GM12878 (cell line): Measurements from ENCODE around the gene ACTA2. TPM values are rescaled to one million over a fixed set of nuclear protein-coding genes. Genes with fewer than 3 reads are reported as not detected.

Source experiments
- ASH2L ChIP-seq: fragments of 300-600, 200-600 bp; sonication (generic); IDR thresholded peaks from 2 replicates; pipeline ENCODE4 v1.6.1; 2017; ENCODE audit warnings: low read depth, mild to moderate bottlenecking, borderline replicate concordance
- BCL11A ChIP-seq: IDR thresholded peaks from 2 replicates; pipeline ENCODE4 v1.6.1; 2011; ENCODE audit warnings: low read depth, low read length
- CBX3 ChIP-seq: fragments of 200-600 bp; sonication (generic); IDR thresholded peaks from 2 replicates; pipeline ENCODE4 v1.6.1; 2016; ENCODE audit warnings: low read depth, borderline replicate concordance
- CHD2 ChIP-seq: IDR thresholded peaks from 2 replicates; pipeline ENCODE4 v1.6.1; 2011; ENCODE audit warnings: low read depth, low read length, improper control_type of control experiment, borderline replicate concordance
- HDAC6 ChIP-seq: fragments of 200-600 bp; sonication (generic); IDR thresholded peaks from one replicate; pipeline ENCODE4 v1.8.0; 2017; ENCODE audit warnings: antibody characterized with exemption; ENCODE audit not compliant: unreplicated experiment
- IKZF1 ChIP-seq: fragments of 450-650 bp; conservative IDR thresholded peaks from 2 replicates; pipeline ENCODE4 v1.6.1; 2017; ENCODE audit warnings: antibody characterized with exemption, mild to moderate bottlenecking
- NFYB ChIP-seq: IDR thresholded peaks from 2 replicates; pipeline ENCODE4 v1.6.1; 2011; ENCODE audit warnings: low read depth, mild to moderate bottlenecking, low read length, improper control_type of control experiment, moderate library complexity; ENCODE audit not compliant: insufficient read depth
- NR2C1 ChIP-seq: fragments of 450-650 bp; IDR thresholded peaks from 2 replicates; pipeline ENCODE4 v1.6.1; 2017; ENCODE audit warnings: antibody characterized with exemption, mild to moderate bottlenecking, moderate library complexity
- NR2F1 ChIP-seq: fragments of 450-650 bp; conservative IDR thresholded peaks from 2 replicates; pipeline ENCODE4 v1.6.1; 2017; ENCODE audit warnings: mild to moderate bottlenecking
- POLR2AphosphoS2 ChIP-seq: IDR thresholded peaks from 2 replicates; pipeline ENCODE4 v1.6.1; 2011; ENCODE audit warnings: low read depth, mild to moderate bottlenecking, low read length, improper control_type of control experiment, moderate library complexity
- SIN3A ChIP-seq: IDR thresholded peaks from 2 replicates; pipeline ENCODE4 v1.6.1; 2012; ENCODE audit warnings: low read depth, low read length, improper control_type of control experiment
- SMARCA5 ChIP-seq: fragments of 450-650 bp; IDR thresholded peaks from 2 replicates; pipeline ENCODE4 v1.6.1; 2017; ENCODE audit warnings: mild to moderate bottlenecking
- SUPT20H ChIP-seq: IDR thresholded peaks from 2 replicates; pipeline ENCODE4 v1.6.1; 2011; ENCODE audit warnings: low read depth, mild to moderate bottlenecking, low read length, moderate library complexity, borderline replicate concordance; ENCODE audit not compliant: control insufficient read depth
- TARDBP ChIP-seq: IDR thresholded peaks from 2 replicates; pipeline ENCODE4 v1.6.1; 2016; ENCODE audit warnings: borderline replicate concordance
- TCF12 ChIP-seq: IDR thresholded peaks from 2 replicates; pipeline ENCODE4 v1.6.1; 2011; ENCODE audit warnings: low read depth, mild to moderate bottlenecking, low read length
- ZNF217 ChIP-seq: fragments of 450-650 bp; IDR thresholded peaks from 2 replicates; pipeline ENCODE4 v1.6.1; 2017; ENCODE audit warnings: antibody characterized with exemption, mild to moderate bottlenecking
- ZNF384 ChIP-seq: IDR thresholded peaks from 2 replicates; pipeline ENCODE4 v1.6.1; 2012; ENCODE audit warnings: low read depth, mild to moderate bottlenecking, low read length, improper control_type of control experiment, borderline replicate concordance
- polyA plus RNA-seq, 11 experiments: library from polyadenylated mRNA; depleted of rRNA in 4 of 11; unstranded in 6 of 11; stranded (reverse) in 5 of 11; fragments of >200 nt; fragmentation: Nextera tagmentation in 4 of 11; fragmentation: Illumina TruSeq in 1 of 11; extraction: Ambion mirVana in 4 of 11; extraction: Trizol in 1 of 11; gene quantifications; 1 replicate in 1 of 11; 2 replicates in 10 of 11; pipeline versions ENCODE4 v1.2.1 to v1.2.3, GENCODE V29; 2011 to 2016; ENCODE audit warnings: inconsistent platforms in 2 of 11, missing spikeins in 2 of 11, low read depth in 1 of 11
- total RNA-seq, 4 experiments: library from RNA; depleted of rRNA in 3 of 4; stranded (reverse); fragments of >200 nt in 3 of 4; fragmentation: Illumina TruSeq in 1 of 4; extraction: Trizol in 1 of 4; gene quantifications; 2 replicates each; pipeline versions ENCODE4 v1.2.1 to v1.2.3, GENCODE V29; 2013 to 2021
- TF ChIP-seq, protein P1 (sequence below): IDR thresholded peaks from 2 replicates; pipeline ENCODE4 v1.6.1; 2012; ENCODE audit warnings: mild to moderate bottlenecking, low read depth, low read length
- TF ChIP-seq, protein P2 (sequence below): IDR thresholded peaks from 2 replicates; pipeline ENCODE4 v1.6.1; 2011; ENCODE audit warnings: borderline replicate concordance, low read depth, mild to moderate bottlenecking, moderate library complexity, low read length; ENCODE audit not compliant: insufficient read depth, poor library complexity, severe bottlenecking
- TF ChIP-seq, protein P3 (sequence below), 3 experiments: IDR thresholded peaks in 2 of 3; conservative IDR thresholded peaks in 1 of 3; 2 replicates each; pipeline ENCODE4 v1.5.1; 2011; ENCODE audit warnings: low read depth in 3 of 3, low read length in 3 of 3, mild to moderate bottlenecking in 3 of 3, control low read depth in 2 of 3, moderate library complexity in 2 of 3, inconsistent platforms in 1 of 3, mixed read lengths in 1 of 3; ENCODE audit not compliant: control insufficient read depth in 2 of 3, insufficient read depth in 1 of 3; ENCODE audit errors: extremely low read depth in 1 of 3
- TF ChIP-seq, protein P4 (sequence below): IDR thresholded peaks from 2 replicates; pipeline ENCODE4 v1.6.1; 2012; ENCODE audit warnings: low read depth, low read length, improper control_type of control experiment
- TF ChIP-seq, protein P5 (sequence below): IDR thresholded peaks from 2 replicates; pipeline ENCODE4 v1.6.1; 2011; ENCODE audit warnings: mild to moderate bottlenecking, low read depth, low read length, moderate library complexity; ENCODE audit not compliant: insufficient replicate concordance

Gene ACTA2
- total and polyA plus RNA-seq, 10 of the 15 experiments (the other 5 are each of a cell fraction or from before 2014, with no cell fraction given) = 7.4 to 78.2 (median 32.4) TPM

DNA sequence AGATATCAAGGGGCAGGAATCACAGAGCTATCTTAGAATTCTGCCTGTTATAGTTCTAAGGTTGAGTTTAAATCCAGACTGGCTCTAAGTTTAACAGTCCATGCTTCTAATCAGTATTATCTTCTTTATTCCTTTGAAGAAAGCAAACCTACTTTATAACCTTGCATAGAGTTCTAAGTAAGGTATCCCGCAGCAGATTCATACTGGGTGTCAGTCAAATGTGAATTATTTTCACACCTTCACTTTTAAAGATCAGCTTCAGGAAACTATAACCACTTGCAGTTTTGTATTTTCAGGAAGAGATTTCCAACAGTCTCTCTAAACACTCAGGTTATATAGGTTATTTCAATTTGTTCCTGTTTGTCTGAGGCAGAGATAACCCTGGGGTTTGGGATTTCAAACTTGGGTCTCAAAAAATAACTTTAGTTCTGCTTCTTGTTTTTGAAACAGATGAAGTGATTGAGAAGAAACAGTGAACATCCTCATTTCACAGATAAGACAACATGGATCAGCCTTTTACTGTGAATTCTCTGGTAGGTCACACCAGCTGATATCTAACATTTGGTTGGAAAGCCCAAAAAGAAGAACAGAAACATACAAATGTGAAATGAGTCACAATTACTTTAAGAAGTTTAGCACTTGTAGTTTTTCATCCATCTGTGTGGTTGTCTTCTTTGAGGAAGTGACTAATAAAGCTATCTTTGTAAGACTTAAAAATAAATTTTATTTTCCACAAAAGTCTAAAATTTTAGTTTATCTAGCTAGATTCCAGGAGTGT, 51.2 kb downstream of the ACTA2 start (continued):
- TF ChIP-seq, protein P1, sequence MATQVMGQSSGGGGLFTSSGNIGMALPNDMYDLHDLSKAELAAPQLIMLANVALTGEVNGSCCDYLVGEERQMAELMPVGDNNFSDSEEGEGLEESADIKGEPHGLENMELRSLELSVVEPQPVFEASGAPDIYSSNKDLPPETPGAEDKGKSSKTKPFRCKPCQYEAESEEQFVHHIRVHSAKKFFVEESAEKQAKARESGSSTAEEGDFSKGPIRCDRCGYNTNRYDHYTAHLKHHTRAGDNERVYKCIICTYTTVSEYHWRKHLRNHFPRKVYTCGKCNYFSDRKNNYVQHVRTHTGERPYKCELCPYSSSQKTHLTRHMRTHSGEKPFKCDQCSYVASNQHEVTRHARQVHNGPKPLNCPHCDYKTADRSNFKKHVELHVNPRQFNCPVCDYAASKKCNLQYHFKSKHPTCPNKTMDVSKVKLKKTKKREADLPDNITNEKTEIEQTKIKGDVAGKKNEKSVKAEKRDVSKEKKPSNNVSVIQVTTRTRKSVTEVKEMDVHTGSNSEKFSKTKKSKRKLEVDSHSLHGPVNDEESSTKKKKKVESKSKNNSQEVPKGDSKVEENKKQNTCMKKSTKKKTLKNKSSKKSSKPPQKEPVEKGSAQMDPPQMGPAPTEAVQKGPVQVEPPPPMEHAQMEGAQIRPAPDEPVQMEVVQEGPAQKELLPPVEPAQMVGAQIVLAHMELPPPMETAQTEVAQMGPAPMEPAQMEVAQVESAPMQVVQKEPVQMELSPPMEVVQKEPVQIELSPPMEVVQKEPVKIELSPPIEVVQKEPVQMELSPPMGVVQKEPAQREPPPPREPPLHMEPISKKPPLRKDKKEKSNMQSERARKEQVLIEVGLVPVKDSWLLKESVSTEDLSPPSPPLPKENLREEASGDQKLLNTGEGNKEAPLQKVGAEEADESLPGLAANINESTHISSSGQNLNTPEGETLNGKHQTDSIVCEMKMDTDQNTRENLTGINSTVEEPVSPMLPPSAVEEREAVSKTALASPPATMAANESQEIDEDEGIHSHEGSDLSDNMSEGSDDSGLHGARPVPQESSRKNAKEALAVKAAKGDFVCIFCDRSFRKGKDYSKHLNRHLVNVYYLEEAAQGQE = no peak
- no peak for TF ChIP-seq SUPT20H
- TF ChIP-seq, protein P2, sequence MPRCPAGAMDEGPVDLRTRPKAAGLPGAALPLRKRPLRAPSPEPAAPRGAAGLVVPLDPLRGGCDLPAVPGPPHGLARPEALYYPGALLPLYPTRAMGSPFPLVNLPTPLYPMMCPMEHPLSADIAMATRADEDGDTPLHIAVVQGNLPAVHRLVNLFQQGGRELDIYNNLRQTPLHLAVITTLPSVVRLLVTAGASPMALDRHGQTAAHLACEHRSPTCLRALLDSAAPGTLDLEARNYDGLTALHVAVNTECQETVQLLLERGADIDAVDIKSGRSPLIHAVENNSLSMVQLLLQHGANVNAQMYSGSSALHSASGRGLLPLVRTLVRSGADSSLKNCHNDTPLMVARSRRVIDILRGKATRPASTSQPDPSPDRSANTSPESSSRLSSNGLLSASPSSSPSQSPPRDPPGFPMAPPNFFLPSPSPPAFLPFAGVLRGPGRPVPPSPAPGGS = peak; percentile 77
- no peak for TF ChIP-seq CBX3
- TF ChIP-seq NR2C1 = no peak
- TF ChIP-seq, protein P3, sequence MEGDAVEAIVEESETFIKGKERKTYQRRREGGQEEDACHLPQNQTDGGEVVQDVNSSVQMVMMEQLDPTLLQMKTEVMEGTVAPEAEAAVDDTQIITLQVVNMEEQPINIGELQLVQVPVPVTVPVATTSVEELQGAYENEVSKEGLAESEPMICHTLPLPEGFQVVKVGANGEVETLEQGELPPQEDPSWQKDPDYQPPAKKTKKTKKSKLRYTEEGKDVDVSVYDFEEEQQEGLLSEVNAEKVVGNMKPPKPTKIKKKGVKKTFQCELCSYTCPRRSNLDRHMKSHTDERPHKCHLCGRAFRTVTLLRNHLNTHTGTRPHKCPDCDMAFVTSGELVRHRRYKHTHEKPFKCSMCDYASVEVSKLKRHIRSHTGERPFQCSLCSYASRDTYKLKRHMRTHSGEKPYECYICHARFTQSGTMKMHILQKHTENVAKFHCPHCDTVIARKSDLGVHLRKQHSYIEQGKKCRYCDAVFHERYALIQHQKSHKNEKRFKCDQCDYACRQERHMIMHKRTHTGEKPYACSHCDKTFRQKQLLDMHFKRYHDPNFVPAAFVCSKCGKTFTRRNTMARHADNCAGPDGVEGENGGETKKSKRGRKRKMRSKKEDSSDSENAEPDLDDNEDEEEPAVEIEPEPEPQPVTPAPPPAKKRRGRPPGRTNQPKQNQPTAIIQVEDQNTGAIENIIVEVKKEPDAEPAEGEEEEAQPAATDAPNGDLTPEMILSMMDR (IDR thresholded peaks at IDR 0.05 in 2 of 3, conservative IDR thresholded peaks at IDR 0.05 in 1 of 3; ENCODE audit: control insufficient read depth in 2 of 3, extremely low read depth in 1 of 3, insufficient read depth in 1 of 3, low read depth in 3 of 3, low read length in 3 of 3) = no peak
- TF ChIP-seq NFYB = peak; percentile 67; the same call in 1 of the 2 replicates
- no peak for TF ChIP-seq TARDBP
- TF ChIP-seq TCF12 = peak; percentile 60; the same call in 1 of the 2 replicates
- 0 out of 2 replicates have a peak, but pooled peaks have one; percentile 56 for TF ChIP-seq ZNF217
- no peak for TF ChIP-seq CHD2
- TF ChIP-seq, protein P4, sequence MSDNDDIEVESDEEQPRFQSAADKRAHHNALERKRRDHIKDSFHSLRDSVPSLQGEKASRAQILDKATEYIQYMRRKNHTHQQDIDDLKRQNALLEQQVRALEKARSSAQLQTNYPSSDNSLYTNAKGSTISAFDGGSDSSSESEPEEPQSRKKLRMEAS = no peak
- TF ChIP-seq NR2F1 = peak; percentile 46
- no peak for TF ChIP-seq HDAC6
- no peak for TF ChIP-seq ASH2L
- no peak for TF ChIP-seq POLR2AphosphoS2
- no peak for TF ChIP-seq SIN3A
- peak; percentile 87 for TF ChIP-seq BCL11A
- TF ChIP-seq SMARCA5 = peak; percentile 58
- peak; percentile 19; the same call in 1 of the 2 replicates for TF ChIP-seq ZNF384
- TF ChIP-seq, protein P5, sequence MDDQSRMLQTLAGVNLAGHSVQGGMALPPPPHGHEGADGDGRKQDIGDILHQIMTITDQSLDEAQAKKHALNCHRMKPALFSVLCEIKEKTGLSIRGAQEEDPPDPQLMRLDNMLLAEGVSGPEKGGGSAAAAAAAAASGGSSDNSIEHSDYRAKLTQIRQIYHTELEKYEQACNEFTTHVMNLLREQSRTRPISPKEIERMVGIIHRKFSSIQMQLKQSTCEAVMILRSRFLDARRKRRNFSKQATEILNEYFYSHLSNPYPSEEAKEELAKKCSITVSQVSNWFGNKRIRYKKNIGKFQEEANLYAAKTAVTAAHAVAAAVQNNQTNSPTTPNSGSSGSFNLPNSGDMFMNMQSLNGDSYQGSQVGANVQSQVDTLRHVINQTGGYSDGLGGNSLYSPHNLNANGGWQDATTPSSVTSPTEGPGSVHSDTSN = peak; percentile 47
- peak; percentile 91 for TF ChIP-seq IKZF1
